HFFc6 (cell line): ENCODE data around the gene MLKL. TPM values are rescaled to one million over a fixed set of nuclear protein-coding genes. Genes with fewer than 3 reads are reported as not detected.

Source experiments
- DNase-seq: peaks from one replicate; pipeline ENCODE4 v3.0.0-alpha.2; 2018
- H3K27ac Mint-ChIP-seq: 2 replicates; pipeline ENCODE4 v1.8.0; 2020; ENCODE audit warnings: mild to moderate bottlenecking, mixed read lengths
- H3K27me3 Mint-ChIP-seq: 2 replicates; pipeline ENCODE4 v1.8.0; 2021; ENCODE audit warnings: mild to moderate bottlenecking, moderate library complexity, mixed read lengths; ENCODE audit not compliant: insufficient read depth
- H3K36me3 Mint-ChIP-seq: 2 replicates; pipeline ENCODE4 v1.8.0; 2021; ENCODE audit warnings: low read depth, mixed read lengths
- H3K4me1 Mint-ChIP-seq: 2 replicates; pipeline ENCODE4 v1.8.0; 2020; ENCODE audit warnings: low read depth, mixed read lengths
- H3K4me3 Mint-ChIP-seq: 2 replicates; pipeline ENCODE4 v1.8.0; 2020; ENCODE audit warnings: mild to moderate bottlenecking, moderate library complexity, mixed read lengths
- H3K9me3 Mint-ChIP-seq: 2 replicates; pipeline ENCODE4 v1.8.0; 2020; ENCODE audit warnings: mild to moderate bottlenecking, mixed read lengths
- total RNA-seq, 6 experiments: library from RNA; stranded (reverse); fragmentation: NEBNext Ultra II Directional; extraction: Animal tissue kit (Norgen Biotek cat#: 25700); gene quantifications; 2 replicates in 1 of 6; 3 replicates in 5 of 6; pipeline ENCODE4 v1.2.3, GENCODE V29; 2021
- TF ChIP-seq, protein P1 (sequence below): fragments of 200-600 bp; sonication (generic); IDR thresholded peaks from 2 replicates; pipeline ENCODE4 v1.5.0; 2021; ENCODE audit warnings: antibody characterized with exemption, mild to moderate bottlenecking

The MLKL gene
- total RNA-seq, 6 experiments from 2014 or later, result 10.2 to 14.8 (median 11.4) TPM

DNA sequence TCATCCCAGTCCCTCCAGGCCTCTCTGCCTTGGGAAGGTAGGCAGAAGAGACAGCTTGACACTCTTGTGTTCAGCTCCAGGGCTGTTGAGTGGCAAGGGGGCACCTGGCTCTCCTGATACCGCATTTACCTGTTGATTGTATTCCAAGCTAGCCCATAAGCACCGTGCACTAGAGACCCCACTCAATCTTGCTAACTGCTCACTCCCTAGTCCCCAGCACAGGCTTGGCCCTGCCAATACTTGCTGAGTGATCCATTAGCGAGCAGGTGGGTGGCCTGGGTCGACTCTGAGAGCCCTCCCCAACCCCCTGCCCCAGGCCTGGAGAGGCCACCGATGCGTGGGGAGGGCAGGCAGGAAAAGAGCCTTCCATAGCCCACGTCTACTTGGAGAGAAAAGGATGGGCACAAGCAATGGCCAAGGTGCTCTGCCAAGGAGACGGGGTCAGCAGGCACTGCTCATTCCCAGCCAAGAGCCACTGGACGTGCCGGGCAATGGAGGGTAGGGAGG, 44.5 kb upstream of the MLKL start:
- no peak overlapping the region for H3K27ac Mint-ChIP-seq
- DNase-seq, result no peak
- H3K9me3 Mint-ChIP-seq, result no peaks in the 10 kb centered on the region
- H3K36me3 Mint-ChIP-seq, result no peaks in the 10 kb centered on the region
- TF ChIP-seq, protein P1, sequence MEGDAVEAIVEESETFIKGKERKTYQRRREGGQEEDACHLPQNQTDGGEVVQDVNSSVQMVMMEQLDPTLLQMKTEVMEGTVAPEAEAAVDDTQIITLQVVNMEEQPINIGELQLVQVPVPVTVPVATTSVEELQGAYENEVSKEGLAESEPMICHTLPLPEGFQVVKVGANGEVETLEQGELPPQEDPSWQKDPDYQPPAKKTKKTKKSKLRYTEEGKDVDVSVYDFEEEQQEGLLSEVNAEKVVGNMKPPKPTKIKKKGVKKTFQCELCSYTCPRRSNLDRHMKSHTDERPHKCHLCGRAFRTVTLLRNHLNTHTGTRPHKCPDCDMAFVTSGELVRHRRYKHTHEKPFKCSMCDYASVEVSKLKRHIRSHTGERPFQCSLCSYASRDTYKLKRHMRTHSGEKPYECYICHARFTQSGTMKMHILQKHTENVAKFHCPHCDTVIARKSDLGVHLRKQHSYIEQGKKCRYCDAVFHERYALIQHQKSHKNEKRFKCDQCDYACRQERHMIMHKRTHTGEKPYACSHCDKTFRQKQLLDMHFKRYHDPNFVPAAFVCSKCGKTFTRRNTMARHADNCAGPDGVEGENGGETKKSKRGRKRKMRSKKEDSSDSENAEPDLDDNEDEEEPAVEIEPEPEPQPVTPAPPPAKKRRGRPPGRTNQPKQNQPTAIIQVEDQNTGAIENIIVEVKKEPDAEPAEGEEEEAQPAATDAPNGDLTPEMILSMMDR, result no peak
- H3K4me3 Mint-ChIP-seq, result no peak overlapping the region
- H3K4me1 Mint-ChIP-seq, result peaks cover 21% of the 10 kb centered on the region
- H3K27me3 Mint-ChIP-seq, result no peaks in the 10 kb centered on the region; the same call in 1 of the 2 replicates

DNA sequence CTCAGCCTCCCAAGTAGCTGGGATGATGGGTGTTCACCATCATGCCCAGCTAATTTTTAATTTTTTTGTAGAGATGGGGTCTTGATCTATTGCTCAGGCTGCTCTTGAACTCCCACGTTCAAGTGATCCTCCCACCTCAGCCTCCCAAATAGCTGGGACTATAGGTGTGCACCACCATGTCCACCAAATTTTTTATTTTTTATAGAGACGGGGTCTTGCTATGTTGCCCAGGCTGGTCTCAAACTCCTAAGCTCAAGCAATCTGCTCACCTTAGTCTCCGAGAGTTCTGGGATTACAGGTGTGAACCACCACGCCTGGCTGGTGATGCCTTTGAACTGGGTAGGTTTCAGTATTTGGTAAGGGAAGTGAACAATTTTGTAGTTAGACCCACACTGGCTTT, 43.9 kb upstream of the MLKL start:
- Mint-ChIP-seq H3K9me3 (no peaks in the 10 kb centered on the region), H3K36me3 (no peaks in the 10 kb centered on the region), H3K4me3 (no peak overlapping the region), H3K4me1 (peaks cover 21% of the 10 kb centered on the region), H3K27ac (no peak overlapping the region), H3K27me3 (peaks cover 1% of the 10 kb centered on the region; the same call in 1 of the 2 replicates)
- TF ChIP-seq, protein P1, result no peak
- DNase-seq, result no peak

DNA sequence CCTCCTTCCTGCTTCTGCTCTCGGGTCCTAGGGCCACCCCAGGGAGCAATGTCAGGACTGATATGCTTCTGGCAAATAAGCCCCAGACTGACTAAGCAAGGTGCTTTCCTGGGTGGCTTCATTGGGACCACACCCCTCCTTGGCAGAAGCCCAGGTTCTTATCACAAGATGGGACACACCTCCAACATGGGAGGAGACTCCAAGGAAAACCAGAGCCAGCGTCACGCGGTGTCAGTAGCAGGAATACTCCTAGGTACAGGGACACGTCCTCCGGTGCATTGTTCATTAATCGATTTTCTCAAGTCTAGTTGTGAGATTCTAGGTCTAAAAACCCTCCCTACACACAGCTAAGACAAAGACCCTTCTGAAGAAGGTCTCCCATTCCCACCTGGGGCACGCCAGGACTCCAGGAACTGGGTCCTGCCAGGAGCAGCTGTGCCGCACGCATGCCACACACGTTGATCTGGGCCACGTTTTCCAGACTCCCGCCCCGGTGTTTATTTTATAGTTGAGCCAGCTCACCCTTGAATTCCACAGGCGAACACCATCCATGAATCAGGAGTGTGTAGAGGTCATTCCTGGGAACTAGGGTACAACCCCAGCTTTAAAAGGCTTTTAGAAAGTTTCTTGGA, 43.1 kb upstream of the MLKL start:
- H3K36me3 Mint-ChIP-seq, result no peaks in the 10 kb centered on the region
- TF ChIP-seq, protein P1, result no peak
- peak; percentile 47 for DNase-seq
- no peaks in the 10 kb centered on the region for H3K9me3 Mint-ChIP-seq
- peak overlapping the region; percentile 53 for H3K4me3 Mint-ChIP-seq
- peaks cover 21% of the 10 kb centered on the region for H3K4me1 Mint-ChIP-seq
- H3K27me3 Mint-ChIP-seq, result peaks cover 1% of the 10 kb centered on the region; the same call in 1 of the 2 replicates
- H3K27ac Mint-ChIP-seq, result peak overlapping the region; percentile 40; the same call in 1 of the 2 replicates

DNA sequence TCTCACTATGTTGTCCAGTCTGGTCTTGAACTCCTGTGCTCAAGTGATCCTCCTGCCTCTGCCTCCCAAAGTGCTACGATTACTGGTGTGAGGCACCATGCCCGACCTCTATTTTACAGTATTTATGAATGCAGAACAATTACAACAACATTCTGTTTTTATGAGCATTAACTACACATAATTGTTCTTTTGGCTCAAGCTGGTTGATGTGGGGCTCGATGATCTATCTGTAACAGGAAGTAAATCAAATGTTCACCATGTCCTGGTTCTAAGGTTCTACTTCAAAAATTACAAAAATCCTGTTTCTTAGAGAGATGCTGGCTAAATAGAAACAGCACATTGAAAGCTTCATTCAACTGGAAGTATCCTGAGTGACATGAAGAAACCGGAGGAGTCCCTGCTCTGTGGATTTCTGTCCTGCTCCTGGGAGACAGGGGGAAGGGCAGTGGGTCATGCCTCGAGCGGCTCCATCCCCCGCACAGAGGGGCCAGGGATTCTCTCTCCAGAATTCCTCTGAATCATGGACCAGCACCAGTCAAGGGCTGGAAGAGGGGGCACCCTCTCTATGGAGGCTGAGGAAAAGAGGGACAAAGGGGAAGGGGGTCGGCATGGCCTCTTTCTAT, 42.5 kb upstream of the MLKL start:
- Mint-ChIP-seq H3K27ac (peak overlapping the region; percentile 8; the same call in 1 of the 2 replicates), H3K36me3 (no peaks in the 10 kb centered on the region), H3K4me3 (peak overlapping the region; percentile 53; the same call in 1 of the 2 replicates), H3K9me3 (no peaks in the 10 kb centered on the region), H3K4me1 (peaks cover 26% of the 10 kb centered on the region), H3K27me3 (peaks cover 1% of the 10 kb centered on the region; the same call in 1 of the 2 replicates)
- no peak for DNase-seq
- TF ChIP-seq, protein P1, result no peak

DNA sequence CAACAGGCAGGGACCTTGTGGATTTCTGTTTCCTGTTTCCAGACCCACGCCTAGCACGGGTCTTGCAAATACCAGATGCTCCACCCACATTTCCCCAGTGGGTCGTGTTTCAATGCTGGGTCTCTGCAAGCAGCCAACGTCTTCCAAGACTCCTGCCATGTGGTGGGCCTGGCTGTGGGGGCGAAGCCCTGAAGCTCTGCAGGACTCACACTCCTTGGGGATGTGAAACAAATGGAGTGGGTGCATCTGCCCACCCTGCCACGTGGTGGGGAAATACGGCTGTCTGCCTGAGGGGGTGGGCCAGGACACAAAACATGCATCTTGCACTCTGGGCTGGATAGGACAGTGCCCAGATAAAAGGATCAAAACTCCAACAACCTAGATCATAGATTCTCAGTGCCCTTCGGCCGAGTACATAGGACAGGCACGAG, 41.4 kb upstream of the MLKL start:
- H3K4me1 Mint-ChIP-seq, result peaks cover 34% of the 10 kb centered on the region
- peaks cover 1% of the 10 kb centered on the region; the same call in 1 of the 2 replicates for H3K27me3 Mint-ChIP-seq
- TF ChIP-seq, protein P1, result no peak
- H3K36me3 Mint-ChIP-seq, result no peaks in the 10 kb centered on the region
- H3K27ac Mint-ChIP-seq, result no peak overlapping the region
- H3K4me3 Mint-ChIP-seq, result no peak overlapping the region
- H3K9me3 Mint-ChIP-seq, result no peaks in the 10 kb centered on the region
- no peak for DNase-seq
